Right lobe of liver (tissue), 6 donors: ENCODE results near the gene EIF1. TPM values are rescaled to one million over a fixed set of nuclear protein-coding genes. Genes with fewer than 3 reads are reported as not detected.

ENCODE experiments used
- ATAC-seq, 4 donors: fragments of 200-7000 bp; cut with Tn5 transposase; one replicate each; pipeline ENCODE4 v1.9.1; 2020; ENCODE audit warnings: mild to moderate bottlenecking in 4 of 4, moderate library complexity in 4 of 4
- DNase-seq, 3 donors: peaks; one replicate each; pipeline ENCODE4 v3.0.0-alpha.2; 2020
- H3K27ac ChIP-seq, 3 donors: fragments of 200-600 bp; one replicate each; pipeline ENCODE4 v1.8.0; 2022
- H3K27me3 ChIP-seq, 2 donors: fragments of 200-600 bp; one replicate each; pipeline ENCODE4 v1.8.0; 2022
- H3K36me3 ChIP-seq, 4 donors: fragments of 200-600 bp; sonication (generic) in 1 of 4; one replicate each; pipeline versions ENCODE4 v1.5.1 to v1.8.0; 2017 to 2022; ENCODE audit warnings: control low read depth in 1 of 4
- H3K4me1 ChIP-seq, 4 donors: fragments of 200-600 bp; sonication (generic) in 1 of 4; one replicate each; pipeline versions ENCODE4 v1.5.1 to v1.8.0; 2017 to 2022; ENCODE audit warnings: control low read depth in 1 of 4
- H3K4me3 ChIP-seq, 3 donors: fragments of 200-600 bp; one replicate each; pipeline ENCODE4 v1.8.0; 2022
- H3K9me3 ChIP-seq, 4 donors: fragments of 200-600 bp; sonication (generic) in 1 of 4; one replicate each; pipeline versions ENCODE4 v1.5.1 to v1.8.0; 2017 to 2022; ENCODE audit warnings: control low read depth in 1 of 4
- POLR2A ChIP-seq: fragments of 450-650 bp; IDR thresholded peaks from one replicate; pipeline ENCODE4 v1.6.1; 2017; ENCODE audit warnings: antibody characterized with exemption, mild to moderate bottlenecking
- WGBS: methylation state at CpG from one replicate; pipeline ENCODE4 v1.1.6; 2018; ENCODE audit warnings: low coverage, low lambda C conversion rate; ENCODE audit not compliant: insufficient coverage; ENCODE audit errors: missing lambda C conversion rate; 5-methylcytosine and 5-hydroxymethylcytosine counted together
- intact Hi-C, 2 donors: fragments of 100-400 bp; cut with DNase I; formaldehyde crosslinking; loops; one replicate each; pipeline versions ENCODE4 v1.11.2 to v1.14.1; 2022
- small RNA-seq, 2 experiments: library from RNA; depleted of rRNA; stranded (forward); fragments of <200 nt; gene quantifications; one replicate each; pipeline ENCODE3, GENCODE V24; 2016
- total RNA-seq, 6 experiments: library from RNA; depleted of rRNA in 2 of 6; stranded (reverse); fragments of >200 nt in 2 of 6; fragmentation: NEBNext Ultra II Directional in 3 of 6; extraction: Animal tissue kit (Norgen Biotek cat#: 25700) in 3 of 6; gene quantifications; one replicate each; pipeline versions ENCODE4 v1.1.0 to v1.2.4, GENCODE V29; 2016 to 2023
- TF ChIP-seq, protein P1 (sequence below), 4 donors: fragments of 200-600 bp in 3 of 4; fragments of 450-650 bp in 1 of 4; IDR thresholded peaks; one replicate each; pipeline versions ENCODE4 v1.5.1 to v1.8.0; 2016 to 2022; ENCODE audit warnings: antibody characterized with exemption in 4 of 4, mild to moderate bottlenecking in 2 of 4
- donor health status: DM: no; HTN: yes; CAD: no.
- donor health status: DM: no; HTN: no; CAD: no.
- donor health status: DM: no; HTN: no; CAD: no.
- donor health status: DM: no; HTN: yes; CAD: no.
- donor health status: DM: no; HTN: yes; CAD: no.

EIF1 gene
- total RNA-seq, 6 experiments from 2014 or later = 284 to 454 (median 404) TPM

DNA sequence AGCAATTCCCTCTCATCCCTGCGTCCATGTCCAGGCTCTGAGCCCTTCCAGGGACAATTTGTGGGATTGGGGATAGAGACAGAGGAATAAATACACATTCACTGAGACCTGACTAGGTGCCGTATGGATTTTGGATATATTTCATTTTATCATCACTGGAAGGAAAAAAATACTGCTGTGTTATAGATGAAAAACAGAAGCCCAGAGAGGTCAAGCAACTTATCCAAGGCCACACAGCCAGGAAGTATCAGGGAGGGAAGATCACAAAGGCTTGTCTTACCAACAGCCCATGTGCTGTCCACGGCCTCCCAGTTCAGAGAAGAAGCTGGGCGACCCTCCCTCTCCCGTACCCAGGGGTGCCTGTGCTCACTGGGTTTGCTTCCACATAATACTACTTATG is 51.8 kb downstream of the EIF1 start:
- Histone ChIP-seq H3K27ac (no peak overlapping the region), H3K4me1 (no peaks in the 10 kb centered on the region), H3K27me3 (peaks cover 5 to 6% of the 10 kb centered on the region in 2 donors), H3K9me3 (no peaks in the 10 kb centered on the region), H3K36me3 (no peaks in the 10 kb centered on the region), H3K4me3 (no peak overlapping the region)
- 31% methylated on average over 2 of the region's 5 CpGs for WGBS
- intact Hi-C loops = no loop called here
- no peak for DNase-seq
- TF ChIP-seq POLR2A = no peak
- TF ChIP-seq, protein P1, sequence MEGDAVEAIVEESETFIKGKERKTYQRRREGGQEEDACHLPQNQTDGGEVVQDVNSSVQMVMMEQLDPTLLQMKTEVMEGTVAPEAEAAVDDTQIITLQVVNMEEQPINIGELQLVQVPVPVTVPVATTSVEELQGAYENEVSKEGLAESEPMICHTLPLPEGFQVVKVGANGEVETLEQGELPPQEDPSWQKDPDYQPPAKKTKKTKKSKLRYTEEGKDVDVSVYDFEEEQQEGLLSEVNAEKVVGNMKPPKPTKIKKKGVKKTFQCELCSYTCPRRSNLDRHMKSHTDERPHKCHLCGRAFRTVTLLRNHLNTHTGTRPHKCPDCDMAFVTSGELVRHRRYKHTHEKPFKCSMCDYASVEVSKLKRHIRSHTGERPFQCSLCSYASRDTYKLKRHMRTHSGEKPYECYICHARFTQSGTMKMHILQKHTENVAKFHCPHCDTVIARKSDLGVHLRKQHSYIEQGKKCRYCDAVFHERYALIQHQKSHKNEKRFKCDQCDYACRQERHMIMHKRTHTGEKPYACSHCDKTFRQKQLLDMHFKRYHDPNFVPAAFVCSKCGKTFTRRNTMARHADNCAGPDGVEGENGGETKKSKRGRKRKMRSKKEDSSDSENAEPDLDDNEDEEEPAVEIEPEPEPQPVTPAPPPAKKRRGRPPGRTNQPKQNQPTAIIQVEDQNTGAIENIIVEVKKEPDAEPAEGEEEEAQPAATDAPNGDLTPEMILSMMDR (IDR thresholded peaks at IDR 0.05) = no peak
- no peak for ATAC-seq

DNA sequence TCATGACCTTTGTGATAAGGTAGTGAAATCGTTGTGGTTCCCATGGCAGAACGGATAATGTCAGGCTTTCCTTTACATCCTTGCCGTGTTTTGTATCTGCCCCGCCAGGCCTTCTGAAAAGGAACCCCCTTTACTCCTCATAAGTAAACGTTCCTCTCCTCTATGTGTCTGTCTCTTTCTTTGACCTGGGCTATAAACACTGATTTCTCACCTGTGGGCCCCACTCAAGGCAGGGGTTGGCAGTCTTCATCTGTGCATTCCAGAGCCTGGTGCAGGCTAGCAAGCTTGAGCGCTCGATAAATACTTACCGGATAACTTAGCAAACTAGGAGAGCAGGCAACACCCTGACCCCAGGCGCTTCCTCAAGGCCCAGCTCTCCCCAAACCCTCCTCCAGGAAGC is 53.0 kb downstream of the EIF1 start:
- no peak for TF ChIP-seq POLR2A
- TF ChIP-seq, protein P1 (IDR thresholded peaks at IDR 0.05) = no peak
- Histone ChIP-seq H3K36me3 (no peaks in the 10 kb centered on the region), H3K4me1 (no peaks in the 10 kb centered on the region), H3K27me3 (no peaks in the 10 kb centered on the region), H3K27ac (no peak overlapping the region), H3K9me3 (no peaks in the 10 kb centered on the region), H3K4me3 (no peak overlapping the region)
- DNase-seq = no peak
- WGBS = 69% methylated on average over 7 of the region's 9 CpGs
- no peak for ATAC-seq
- intact Hi-C loops = no loop called here

Small RNA genes within 50 kb of the gene (small RNA-seq; reads per million reads assigned to genes)
- gene RN7SL399P (0 reads per million in 2 experiments), gene RNA5SP442 (0.26 to 0.29 reads per million in 2 experiments)

Other genes starting within 250 kb of the EIF1 start
- gene KRT38, start 247.9 kb upstream of the EIF1 start, total RNA-seq = not detected
- not detected for gene KRT32, start 221.5 kb upstream of the EIF1 start, total RNA-seq
- not detected for gene KRT35, start 207.7 kb upstream of the EIF1 start, total RNA-seq
- gene KRT36, start 199.0 kb upstream of the EIF1 start, total RNA-seq = not detected
- gene KRT13, start 183.3 kb upstream of the EIF1 start, total RNA-seq = 1 to 10 TPM in 1 of 6 experiments, not detected in 5; 1.6 TPM
- gene KRT15, start 170.0 kb upstream of the EIF1 start, total RNA-seq = not detected
- gene KRT19, start 160.6 kb upstream of the EIF1 start, total RNA-seq = 1 to 10 TPM in 5 of 6 experiments, under 1 TPM in 1; 0.87 to 4.3 (median 2.5) TPM
- gene KRT9, start 116.8 kb upstream of the EIF1 start, total RNA-seq = not detected
- under 1 TPM in 1 of 6 experiments, not detected in 5; 0.24 TPM for gene KRT14, start 102.0 kb upstream of the EIF1 start, total RNA-seq
- gene KRT16, start 76.1 kb upstream of the EIF1 start, total RNA-seq = not detected
- not detected for gene KRT17, start 64.3 kb upstream of the EIF1 start, total RNA-seq
- gene GAST, start 23.4 kb downstream of the EIF1 start, total RNA-seq = not detected
- under 1 TPM in 3 of 6 experiments, not detected in 3; 0.07 to 0.10 (median 0.07) TPM for gene HAP1, start 45.8 kb downstream of the EIF1 start, total RNA-seq
- 10 to 100 TPM; 54.3 to 74.8 (median 65.7) TPM for gene JUP, start 97.8 kb downstream of the EIF1 start, total RNA-seq
- 1 to 10 TPM; 1.8 to 3.8 (median 2.8) TPM for gene P3H4, start 123.1 kb downstream of the EIF1 start, total RNA-seq
- 1 to 10 TPM; 2.4 to 5.1 (median 4.0) TPM for gene FKBP10, start 124.1 kb downstream of the EIF1 start, total RNA-seq
- 10 to 100 TPM; 19.9 to 30.7 (median 23.1) TPM for gene NT5C3B, start 147.3 kb downstream of the EIF1 start, total RNA-seq
- gene KLHL10, start 148.9 kb downstream of the EIF1 start, total RNA-seq = not detected
- 1 to 10 TPM; 2.9 to 7.0 (median 5.7) TPM for gene KLHL11, start 176.5 kb downstream of the EIF1 start, total RNA-seq
- 10 to 100 TPM; 16.6 to 95.9 (median 33.6) TPM for gene ACLY, start 230.1 kb downstream of the EIF1 start, total RNA-seq
- under 1 TPM in 3 of 6 experiments, not detected in 3; 0.12 to 0.13 (median 0.12) TPM for gene ODAD4, start 241.7 kb downstream of the EIF1 start, total RNA-seq